Activated CD4-positive, CD25-positive, alpha-beta regulatory T cell (primary cell): ENCODE data around the gene ELK4.

Source experiments
- DNase-seq, 4 experiments: peaks; one replicate each; lab custom pipeline; 2025; lab: John Stamatoyannopoulos, UW

ELK4 gene

DNA sequence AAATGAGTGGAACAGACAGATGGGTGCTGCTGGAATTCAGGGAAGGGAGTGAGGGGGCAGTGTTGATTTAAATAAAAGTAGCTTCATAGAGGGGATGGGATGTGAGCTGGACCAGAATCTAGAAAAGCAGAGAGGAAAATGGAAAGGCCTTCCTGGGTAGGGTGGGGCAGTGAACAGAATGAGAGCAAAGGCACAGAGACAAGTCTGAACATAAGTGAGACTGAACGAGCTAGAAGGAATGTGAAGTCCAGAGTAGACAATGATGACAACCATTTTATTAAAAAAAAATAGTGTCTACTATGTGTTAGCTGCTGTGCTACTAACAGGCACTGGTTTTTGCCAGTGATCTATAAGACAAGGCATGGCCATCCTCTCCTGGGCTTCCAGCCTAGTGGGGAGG is 36.0 kb downstream of the ELK4 start:
- no peak for DNase-seq

DNA sequence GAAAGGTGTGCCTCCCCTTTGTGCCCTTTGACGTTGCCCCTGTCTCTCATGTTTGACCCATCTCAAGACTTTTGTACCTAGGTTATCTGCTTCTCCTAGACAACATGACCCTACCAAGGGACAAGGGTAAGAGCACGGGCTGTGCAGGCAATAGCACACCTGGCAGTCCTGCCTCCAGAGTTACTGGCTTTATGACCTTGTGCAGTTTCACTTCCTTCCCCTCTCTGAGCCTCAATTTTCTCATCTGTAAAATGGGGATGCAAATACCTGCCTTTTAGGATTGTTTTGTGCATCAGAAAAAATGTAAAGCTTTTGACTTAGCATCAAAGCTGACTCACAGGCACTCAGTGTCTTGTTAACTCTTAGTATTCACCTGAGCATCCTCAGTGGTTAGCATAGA is 36.4 kb downstream of the ELK4 start:
- DNase-seq, result no peak

DNA sequence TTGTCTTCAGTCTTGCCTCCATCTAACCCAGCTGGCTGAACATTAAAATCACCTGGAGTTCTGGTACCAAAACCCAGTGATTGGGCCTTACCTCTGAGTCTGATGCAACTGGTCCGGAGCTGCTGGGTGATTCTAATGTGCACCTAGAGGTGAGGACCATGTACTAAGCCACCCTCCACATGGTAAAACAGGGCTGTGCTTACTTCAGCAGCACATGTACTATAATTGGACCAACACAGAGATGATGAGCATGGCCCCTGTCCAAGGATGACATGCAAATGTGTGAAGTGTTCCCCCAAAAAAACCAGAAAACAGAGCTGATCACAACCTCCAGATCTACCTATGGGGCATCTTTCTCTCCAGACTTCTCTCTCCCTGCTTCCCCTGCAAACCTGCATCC is 37.0 kb downstream of the ELK4 start:
- no peak for DNase-seq

DNA sequence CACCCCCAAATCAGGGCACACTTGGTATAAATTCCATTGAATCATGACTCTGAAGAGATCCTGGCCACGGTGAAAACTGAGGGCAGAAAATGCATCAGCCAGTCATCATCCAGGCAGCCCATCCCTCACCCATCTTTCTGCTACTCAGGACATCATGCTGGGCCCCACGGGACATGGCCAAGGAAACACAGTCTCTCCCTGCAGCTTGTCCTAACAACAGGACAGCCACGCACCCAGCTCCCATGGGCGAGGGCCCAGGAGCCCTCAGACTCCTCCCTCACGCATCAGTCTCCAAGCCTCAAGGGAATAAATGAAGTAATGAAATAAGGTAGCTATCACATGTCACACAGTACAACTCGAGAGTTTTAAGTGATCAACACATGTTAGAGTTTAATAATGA is 37.8 kb downstream of the ELK4 start:
- DNase-seq, result no peak

DNA sequence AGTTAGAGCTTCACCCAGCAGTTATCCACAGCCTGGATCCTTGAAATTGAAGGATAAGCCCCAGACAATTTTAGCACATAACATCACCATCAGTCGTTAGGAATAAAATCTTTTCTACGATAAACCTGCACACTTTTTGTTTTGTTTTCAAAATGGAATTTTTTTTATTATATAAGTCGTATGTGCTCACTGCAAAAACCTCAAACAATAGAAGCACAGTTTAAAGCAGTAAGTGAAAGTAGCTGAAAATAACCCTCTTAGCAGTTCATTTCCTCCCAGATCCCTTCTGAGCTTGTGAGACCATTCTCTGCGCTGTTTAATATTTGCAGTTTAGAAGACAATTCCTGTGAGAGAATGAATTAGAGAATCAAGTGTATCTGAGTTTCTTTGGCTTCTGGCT is 38.3 kb downstream of the ELK4 start:
- DNase-seq, result no peak

DNA sequence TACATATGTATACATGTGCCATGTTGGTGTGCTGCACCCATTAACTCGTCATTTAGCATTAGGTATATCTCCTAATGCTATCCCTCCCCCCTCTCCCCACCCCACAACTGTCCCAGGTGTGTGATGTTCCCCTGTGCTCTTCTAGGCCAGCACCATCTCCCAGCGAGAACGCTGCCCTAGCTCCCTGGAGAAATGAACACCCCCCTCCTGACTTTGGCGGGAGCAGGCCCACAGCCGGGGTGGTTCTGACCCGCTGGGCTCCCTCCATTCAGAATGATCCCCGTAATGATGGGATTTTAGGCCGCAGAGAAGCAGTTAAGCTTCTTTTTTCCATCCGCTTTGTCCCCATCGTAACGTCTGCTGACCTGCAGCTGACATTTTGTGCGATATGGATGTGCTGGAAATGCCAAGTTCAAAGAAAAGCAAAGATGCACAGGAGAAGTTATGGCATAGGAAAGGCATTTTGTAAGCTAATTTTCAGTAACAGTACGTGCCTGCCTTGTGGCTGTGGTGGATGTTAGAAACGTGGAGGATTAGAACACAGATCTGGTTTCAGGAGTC is 39.3 kb downstream of the ELK4 start:
- DNase-seq, result no peak

DNA sequence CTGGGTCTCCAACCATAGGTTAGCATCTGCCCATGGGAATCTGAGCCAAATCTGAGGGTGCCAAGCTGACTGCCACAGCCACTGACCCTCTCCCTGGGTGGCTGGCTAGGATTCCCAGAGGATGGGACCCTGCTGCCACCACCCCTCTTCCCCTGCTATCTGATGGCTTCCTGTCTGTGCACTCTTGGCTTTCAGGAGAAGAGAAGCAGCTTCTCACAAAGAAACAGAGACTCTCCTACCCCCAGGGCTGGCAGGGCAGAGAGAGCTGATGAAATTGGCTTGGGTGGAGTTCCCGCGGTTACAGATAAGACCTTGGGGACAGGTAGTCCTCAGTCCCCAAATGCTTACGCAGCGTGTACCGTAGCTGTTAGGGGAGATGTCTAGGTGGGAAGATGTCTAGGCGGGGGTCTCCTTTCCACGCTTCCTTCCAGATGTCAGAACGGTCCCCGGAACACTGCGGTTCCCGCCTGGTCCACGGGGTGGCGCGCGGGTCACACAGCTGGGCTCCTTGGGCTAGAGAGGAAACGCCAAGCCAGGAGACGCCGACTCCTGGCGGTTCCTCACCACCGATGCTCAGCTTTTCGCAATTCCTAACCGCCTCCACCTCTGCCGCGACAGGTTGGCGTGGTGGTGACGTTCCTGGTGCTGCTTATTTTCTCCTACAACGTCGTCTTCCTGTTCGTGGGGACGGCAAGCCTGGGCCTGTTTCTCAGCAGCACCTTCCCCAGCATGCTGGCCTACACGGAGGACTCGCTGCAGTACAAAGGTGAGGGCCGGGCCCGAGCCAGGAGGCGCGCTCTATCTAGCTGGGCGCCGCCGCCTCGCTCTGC is 40.1 kb downstream of the ELK4 start:
- DNase-seq, result peak; percentile 75 to 88 (median 82)

DNA sequence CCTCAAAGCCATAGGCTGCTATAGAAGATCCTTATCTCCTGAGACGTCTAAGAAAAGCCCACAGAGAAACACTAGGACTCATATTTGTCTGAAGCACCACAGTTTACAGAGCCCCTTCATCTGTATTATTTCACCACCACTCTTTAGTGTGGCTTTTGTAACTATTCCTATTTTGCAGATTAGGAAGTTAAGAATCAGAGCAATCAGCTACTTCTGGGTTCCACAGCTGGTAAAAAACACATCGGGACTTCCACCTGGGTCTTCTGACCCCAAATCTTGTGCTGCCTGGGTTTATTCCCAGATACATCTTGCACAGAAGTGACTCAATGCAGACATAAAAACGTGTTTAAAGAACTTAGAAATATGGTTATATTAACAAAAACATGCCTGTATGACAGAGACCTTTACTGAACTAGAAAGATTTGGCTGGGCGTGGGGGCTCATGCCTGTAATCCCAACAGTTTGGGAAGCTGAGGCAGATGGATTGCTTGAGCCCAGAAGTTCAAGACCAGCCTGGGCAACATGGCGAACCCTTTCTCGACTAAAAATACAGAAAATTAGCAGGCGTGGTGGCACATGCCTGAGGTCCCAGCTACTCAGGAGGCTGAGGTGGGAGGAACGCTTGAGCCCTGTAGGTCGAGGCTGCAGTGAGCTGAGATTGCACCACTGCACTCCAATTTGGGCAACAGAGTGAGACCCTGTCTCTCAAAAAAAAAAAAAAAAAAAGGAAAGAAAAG is 40.9 kb downstream of the ELK4 start:
- DNase-seq, result no peak

DNA sequence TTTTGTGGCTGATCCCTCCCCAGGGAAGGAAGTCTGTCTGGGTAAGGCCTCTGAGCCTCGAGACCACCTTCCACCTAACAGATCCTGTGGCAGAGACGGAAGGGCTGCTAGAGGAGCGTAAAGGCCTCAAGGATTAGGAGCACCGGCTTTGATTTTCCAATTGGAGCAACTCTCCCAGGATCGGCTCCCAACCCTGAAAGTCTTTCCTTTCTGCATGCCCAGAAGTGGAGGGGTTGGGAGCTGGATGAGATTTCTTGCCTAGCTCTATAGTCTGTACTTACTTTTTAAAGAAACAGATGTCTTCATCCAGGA is 41.4 kb downstream of the ELK4 start:
- DNase-seq, result no peak

DNA sequence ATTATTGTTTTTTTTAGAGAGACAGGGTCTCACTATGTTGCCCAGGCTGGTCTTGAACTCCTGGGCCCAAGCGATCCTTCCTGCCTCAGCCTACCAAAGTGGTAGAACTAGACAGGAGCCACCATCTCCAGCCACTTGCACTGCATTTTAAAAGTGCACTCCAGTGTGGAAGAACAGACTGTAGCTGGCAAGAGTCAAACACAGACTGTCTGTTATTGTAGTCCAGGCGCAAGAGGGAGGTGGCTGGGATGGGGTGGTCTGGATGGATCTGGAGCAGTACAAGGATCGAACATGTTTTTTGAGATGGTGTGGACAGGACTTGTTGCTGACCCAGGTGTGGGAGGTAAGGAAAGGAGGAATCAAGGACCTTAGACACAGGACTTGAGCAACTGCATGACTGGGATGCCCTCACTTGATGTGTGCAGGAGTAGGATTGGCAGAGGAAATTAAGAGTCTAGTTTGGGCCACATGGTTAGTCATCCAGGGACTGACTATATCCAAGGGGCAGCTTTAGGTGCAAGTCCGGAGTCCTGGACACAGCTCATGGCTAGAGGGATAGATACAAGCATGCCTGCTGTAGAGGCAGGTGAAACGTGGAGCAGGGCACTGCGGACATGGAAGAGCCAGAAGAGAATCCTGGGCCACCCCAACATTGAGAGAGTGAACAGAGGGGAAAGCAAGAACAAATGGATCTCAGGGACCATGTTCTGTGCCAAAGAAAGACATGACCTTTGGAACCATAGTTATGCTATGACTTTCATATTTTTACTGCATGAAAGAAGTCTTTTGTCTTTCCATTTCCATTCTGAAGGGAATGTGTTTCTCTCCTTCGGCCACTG is 42.0 kb downstream of the ELK4 start:
- DNase-seq, result no peak

DNA sequence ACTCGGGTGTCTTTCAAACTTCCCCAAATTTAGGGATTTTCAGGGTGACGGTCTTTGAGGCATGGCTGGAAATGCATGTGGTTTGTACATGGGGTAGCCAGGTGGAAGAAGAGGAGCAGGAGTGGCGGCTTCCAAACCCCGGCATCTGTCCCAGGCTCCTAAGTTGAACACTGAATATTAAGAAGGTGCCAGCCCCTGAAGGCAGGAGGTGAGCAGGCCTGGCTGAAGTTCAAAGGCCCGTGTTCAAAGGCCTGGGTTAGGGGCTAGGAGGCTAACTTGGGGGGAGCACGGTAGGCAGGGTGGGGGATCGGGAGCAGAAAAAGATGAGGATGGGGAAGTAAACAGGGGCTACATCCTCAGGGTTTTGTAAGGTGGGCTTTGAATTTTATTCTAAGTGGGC is 42.8 kb downstream of the ELK4 start:
- DNase-seq, result no peak

DNA sequence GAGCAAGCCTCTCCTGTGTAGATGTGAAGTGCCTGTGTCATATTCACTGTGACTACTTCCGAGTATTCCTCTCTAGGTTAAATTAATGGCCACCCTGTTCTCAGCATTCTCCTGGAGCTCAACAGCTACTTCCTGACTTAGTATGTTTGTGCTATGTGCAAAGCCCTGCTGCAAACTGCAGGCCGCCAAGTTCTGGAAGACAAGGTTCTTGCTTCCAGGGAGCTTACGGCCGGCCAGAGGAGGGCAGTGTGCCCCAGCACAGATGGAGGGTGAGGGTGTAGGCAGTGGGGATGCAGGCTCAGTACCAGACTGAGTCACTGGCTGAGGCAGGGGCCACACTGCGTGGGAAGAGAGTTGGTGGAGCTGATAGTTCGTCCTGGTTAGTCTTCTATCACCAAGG is 43.2 kb downstream of the ELK4 start:
- DNase-seq, result no peak

DNA sequence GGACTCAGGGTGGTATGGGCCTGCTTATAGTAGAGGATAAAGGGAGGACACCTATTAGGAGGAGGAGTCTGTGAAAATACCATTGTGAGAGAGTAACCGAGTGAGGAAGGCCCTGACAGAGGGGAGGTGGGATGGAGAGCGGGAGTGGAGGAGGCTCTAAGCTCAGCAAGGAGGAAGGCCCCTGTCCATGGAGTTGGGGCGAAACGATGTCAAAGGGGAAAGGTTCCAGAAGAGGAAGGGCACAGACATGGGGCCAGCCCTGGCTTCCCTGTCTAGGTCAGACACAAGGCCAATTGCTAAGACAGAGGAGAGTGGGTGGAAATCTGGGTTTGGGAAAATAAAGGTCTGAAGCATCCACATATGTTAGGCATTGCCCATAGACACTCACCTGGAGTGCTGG is 44.2 kb downstream of the ELK4 start:
- DNase-seq, result no peak

DNA sequence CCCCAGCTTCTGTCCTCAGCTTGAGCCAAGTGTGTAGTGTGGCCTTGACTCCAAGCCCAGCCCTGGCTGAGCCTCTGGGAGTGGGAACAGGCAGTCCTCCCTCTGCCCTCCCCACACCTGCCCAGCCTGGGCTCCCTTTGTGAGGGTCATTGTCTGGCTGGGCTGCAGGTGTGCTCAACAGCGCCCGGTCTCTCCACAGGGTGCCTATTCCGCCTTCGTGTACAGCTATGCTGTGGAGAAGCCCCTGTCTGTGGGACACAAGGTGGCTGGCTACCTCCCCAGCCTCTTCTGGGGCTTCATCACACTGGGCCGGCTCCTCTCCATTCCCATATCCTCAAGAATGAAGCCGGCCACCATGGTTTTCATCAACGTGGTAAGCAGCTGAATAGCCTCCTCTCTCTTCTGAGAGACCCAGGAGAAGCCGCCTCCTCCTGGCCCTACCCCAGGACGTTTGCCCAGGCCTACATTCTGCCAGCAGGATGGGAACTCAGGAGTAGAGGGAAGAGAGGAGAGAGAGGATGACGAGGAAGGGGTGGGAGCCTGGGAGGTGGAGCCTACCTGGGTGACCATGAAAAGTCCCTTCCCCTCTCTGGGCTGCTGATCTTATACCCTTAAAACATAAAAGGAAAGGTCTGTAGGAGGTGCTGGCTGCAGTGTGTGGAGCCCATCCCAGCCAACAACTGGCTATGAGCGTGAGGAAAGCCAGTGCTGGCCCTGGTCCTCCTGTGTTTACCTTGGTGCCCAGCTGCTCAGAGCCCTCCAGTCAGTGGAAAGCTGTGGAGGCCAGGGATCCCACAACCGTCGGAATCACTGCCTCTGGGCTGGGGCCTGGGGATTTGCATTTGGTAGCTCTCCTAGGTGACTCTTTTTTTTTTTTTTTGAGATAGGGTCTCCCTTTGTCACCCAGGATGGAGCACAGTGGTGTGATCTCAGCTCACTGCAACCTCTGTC is 45.7 kb downstream of the ELK4 start:
- DNase-seq, result no peak

DNA sequence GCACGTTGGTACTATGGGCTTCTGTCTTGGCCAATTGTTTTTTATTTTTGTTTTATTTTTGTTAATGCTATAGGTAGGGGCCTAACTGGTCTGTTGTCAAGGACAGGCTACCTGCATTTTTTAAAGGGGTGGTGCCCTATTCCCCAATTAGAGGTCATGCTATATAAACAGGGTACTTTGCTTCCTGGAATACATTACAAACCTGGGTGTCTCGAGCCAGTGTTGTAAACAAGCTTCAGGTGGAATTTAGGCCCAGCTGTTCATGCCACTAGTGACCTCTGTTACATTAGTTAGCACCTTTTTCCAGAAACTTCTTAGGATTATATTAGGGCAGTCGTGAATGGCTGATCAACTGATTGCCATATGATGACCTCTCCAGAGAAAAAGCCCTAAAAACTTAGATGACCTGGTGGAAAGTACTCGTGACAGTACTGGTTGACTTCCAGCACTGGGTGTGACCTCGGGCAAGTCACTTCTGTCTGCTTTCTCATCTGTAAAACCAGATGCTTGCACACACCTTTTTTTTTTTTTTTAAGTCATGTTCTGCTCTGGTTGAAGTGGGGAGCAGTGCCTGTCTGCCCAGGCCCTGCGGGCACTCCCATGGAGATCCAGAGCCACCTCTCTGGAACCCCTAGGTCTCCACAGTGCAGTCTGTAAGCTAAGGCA is 46.5 kb downstream of the ELK4 start:
- no peak for DNase-seq

DNA sequence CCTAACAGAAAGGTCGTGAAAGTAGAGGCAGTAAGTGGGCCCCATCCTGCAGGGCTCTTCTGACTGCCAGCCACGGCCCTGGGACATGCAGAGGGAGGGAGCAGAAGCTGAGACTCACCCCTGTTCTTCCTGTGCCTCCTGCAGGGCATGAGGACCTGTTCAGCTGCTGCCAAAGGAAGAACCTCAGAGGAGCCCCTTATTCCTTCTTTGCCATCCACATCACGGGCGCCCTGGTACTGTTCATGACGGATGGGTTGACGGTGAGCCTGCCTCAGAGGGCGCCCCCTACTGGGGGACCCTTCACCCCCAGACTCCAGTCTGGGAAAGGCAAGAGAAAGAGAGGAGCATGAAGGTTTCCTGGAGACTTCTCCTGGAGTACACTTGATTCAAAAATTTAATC is 47.1 kb downstream of the ELK4 start:
- no peak for DNase-seq

DNA sequence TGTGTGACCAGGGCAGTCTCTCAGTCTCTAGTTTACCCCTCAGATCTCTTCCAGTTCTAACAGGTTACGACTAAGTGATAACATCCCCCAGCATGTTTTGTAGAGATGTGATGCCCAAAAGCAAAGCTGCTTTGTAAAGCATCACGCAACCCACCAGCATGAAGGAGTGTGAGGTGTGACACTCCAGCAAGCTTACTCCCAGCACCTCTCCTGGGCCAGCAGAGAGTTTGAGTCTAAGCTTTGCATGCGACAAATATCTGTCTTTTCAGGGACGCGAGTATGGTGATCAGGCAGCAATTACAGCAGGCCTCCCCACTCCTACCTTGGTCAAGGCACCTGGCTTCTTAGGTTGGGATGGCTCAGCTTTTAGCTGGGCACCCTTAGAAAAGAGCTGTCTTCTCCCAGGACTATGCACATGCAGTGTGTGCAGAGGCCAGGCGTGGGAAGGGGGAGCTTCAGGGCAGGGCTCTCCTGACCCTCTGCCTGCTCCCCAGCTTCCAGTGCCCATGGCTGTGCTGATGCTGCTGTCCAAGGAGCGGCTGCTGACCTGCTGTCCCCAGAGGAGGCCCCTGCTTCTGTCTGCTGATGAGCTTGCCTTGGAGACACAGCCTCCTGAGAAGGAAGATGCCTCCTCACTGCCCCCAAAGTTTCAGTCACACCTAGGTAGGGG is 48.2 kb downstream of the ELK4 start:
- no peak for DNase-seq

DNA sequence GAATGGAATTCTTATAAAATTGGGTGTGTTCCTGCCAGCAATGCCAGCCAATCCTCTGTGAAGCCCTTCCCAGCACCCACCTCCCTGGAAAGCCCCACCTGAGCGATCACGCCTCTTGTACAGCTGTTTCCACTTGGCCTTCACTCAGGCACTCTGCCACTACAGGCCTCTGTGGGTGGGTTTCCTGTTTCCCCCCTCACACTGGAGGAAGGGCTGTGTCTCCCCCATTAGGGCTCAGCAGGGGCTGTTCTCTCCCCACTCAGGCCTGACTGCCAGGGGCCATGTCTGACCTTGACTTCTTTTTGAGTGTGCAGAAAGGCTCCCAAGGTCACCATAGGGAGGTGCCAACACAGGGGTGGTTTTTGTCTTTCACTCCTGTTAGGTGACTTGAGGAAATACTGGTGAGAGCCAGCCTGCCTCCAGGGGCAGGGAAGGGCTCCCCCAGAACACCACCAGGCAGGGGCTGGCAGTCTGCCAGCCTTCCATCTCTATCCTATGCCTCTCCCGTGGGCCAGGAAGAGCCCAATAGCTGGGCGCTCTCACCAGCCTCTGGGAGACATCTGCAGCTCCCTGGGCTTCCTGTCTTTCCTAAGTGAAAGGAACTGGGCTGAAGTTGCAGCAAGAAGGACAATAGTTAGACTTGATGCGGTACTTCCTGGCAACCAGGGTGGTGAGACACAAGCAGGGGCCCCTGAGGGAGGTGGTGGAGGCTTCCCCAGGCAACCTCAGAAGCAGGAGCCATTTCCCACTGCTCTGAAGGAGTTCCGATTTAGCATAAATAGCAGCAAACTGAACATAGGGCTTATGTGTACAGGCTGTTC is 49.1 kb downstream of the ELK4 start:
- DNase-seq, result no peak

DNA sequence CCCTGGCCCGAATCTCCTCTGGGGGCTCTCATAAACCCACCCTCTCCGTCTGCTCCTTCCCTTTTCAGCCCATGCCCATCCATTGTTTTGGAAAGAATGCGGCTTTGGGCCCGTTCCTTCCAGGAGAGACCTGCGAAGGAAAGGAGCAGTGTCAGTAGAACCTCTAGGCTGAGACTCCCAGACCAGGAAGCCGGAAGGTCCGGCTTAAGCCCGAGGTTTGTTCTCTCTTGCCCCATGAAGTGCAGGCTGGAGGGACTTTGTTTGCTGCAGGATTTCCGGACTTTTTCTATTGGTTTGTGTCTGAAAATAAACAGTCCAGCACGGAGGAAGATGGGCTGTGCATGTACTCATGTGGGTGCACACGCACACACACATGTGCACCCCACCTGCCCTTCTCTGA is 49.8 kb downstream of the ELK4 start:
- DNase-seq, result no peak
